ES-I3 (cell line): ENCODE measurements around the gene RIN3.
"Not testable (repeated sequence)": the region's sequence is repeated elsewhere in the genome, so short reads cannot be mapped to it uniquely, and the experiment has no call there.

Experiments used
- H3K36me3 ChIP-seq: 2 replicates; pipeline ENCODE4 v1.6.1; 2013; ENCODE audit warnings: mild to moderate bottlenecking, low read length, control low read depth, moderate library complexity; ENCODE audit not compliant: insufficient read depth
- H3K4me1 ChIP-seq: 2 replicates; pipeline ENCODE4 v1.6.1; 2013; ENCODE audit warnings: mild to moderate bottlenecking, control low read depth, low read length; ENCODE audit not compliant: insufficient read depth
- H3K9ac ChIP-seq: 2 replicates; pipeline ENCODE4 v1.6.1; 2013; ENCODE audit warnings: low read depth, mild to moderate bottlenecking, low read length, moderate library complexity
- H3K9me3 ChIP-seq: 2 replicates; pipeline ENCODE4 v1.6.1; 2013; ENCODE audit warnings: mild to moderate bottlenecking, low read length, moderate library complexity; ENCODE audit not compliant: control insufficient read depth, insufficient read depth

Gene RIN3

GRCh38 chr14:92695562-92695961 is 182.0 kb downstream of the RIN3 start:
- H3K9me3 ChIP-seq, result no peaks in the 10 kb centered on the region
- H3K9ac ChIP-seq, result no peak overlapping the region
- no peaks in the 10 kb centered on the region for H3K36me3 ChIP-seq
- H3K4me1 ChIP-seq, result no peaks in the 10 kb centered on the region

GRCh38 chr14:92696366-92696765 is 182.8 kb downstream of the RIN3 start:
- Histone ChIP-seq H3K9me3 (no peaks in the 10 kb centered on the region), H3K9ac (no peak overlapping the region), H3K36me3 (no peaks in the 10 kb centered on the region), H3K4me1 (no peaks in the 10 kb centered on the region)

DNA sequence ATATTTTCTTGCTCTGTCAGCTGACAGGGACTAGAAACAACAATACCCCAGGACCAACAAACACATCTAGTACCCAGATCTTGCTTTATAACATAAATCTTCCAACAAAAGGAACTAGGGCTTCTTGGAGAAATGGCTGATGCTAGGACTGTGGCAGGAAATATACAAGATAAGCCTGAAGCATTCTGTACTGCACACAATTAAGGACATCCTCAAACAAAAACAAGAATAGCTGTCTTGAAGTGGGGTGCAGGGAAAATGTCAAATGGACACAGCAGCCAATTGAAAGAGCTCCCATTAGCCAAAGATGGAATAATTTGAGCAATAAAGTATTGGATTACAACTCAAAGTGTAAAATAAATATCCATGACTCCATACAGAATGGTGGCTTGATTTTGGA is 184.8 kb downstream of the RIN3 start:
- no peaks in the 10 kb centered on the region for H3K9me3 ChIP-seq
- H3K9ac ChIP-seq, result no peak overlapping the region
- no peaks in the 10 kb centered on the region for H3K36me3 ChIP-seq
- no peaks in the 10 kb centered on the region for H3K4me1 ChIP-seq

DNA sequence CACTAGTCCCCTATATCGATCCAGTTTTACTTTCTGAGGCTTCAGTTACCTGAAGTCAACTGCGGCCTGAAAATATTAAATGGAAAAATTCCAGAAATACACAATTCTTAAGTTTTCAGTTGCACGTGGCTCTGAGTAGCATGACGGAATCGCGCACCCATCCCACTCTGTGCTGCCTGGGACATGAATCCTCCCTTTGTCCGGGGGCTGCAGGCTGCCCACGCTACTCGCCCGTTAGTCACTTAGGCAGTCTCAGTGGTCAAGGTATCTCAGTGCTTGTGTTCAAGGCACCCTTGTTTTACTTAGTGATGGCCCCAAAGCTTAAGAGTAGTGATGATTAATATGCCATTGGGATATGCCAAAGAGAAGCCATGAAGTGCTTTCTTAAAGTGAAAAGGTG is 188.2 kb downstream of the RIN3 start:
- Histone ChIP-seq H3K9me3 (no peaks in the 10 kb centered on the region), H3K9ac (no peak overlapping the region), H3K4me1 (no peaks in the 10 kb centered on the region), H3K36me3 (peaks cover 2% of the 10 kb centered on the region; the same call in 1 of the 2 replicates)

DNA sequence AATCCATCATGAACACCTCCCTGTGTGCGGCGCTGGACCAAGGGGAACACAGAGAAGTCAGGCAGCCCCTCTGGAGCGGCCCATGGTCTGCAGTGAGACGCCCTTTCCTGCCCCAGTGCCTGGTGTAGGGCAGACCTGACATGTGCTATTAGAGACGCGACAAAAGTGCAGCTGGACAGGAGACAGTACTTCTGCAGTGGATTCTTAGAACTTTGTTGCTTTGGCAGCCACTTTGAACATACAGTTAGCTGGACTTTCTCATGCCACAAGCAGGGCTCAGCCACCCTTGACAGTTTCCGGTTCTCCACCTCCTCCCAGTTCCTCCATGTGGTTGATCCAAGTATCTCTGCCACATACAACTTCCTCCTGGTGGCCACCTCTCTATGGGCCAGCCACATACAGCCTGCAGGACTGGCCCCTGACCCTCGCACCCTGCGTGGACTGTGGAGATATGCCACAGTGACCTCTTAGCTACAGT is 188.9 kb downstream of the RIN3 start:
- Histone ChIP-seq H3K4me1 (no peaks in the 10 kb centered on the region), H3K9ac (no peak overlapping the region), H3K36me3 (peaks cover 2% of the 10 kb centered on the region; the same call in 1 of the 2 replicates), H3K9me3 (no peaks in the 10 kb centered on the region)

DNA sequence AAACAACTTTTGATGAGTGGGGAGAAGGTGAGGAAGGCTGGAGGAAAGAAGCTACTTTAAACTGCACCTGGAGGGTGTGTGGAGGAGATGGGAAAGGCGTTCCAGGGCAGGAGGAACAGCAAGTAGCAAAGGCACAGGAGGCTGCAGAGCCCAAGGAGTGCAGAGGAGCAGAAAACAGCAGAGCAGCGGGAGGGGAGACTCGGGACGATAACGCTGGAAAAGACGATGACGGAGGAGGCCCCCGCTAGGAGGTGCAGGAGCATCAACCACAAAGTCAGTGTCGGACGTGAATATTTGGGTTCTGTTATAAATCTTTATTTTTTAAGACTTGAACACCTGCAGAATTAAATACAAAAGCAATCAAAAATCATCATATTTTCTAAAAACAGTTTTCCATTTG is 189.9 kb downstream of the RIN3 start:
- H3K9me3 ChIP-seq, result no peaks in the 10 kb centered on the region
- no peak overlapping the region for H3K9ac ChIP-seq
- H3K36me3 ChIP-seq, result peaks cover 2% of the 10 kb centered on the region; the same call in 1 of the 2 replicates
- no peaks in the 10 kb centered on the region for H3K4me1 ChIP-seq

DNA sequence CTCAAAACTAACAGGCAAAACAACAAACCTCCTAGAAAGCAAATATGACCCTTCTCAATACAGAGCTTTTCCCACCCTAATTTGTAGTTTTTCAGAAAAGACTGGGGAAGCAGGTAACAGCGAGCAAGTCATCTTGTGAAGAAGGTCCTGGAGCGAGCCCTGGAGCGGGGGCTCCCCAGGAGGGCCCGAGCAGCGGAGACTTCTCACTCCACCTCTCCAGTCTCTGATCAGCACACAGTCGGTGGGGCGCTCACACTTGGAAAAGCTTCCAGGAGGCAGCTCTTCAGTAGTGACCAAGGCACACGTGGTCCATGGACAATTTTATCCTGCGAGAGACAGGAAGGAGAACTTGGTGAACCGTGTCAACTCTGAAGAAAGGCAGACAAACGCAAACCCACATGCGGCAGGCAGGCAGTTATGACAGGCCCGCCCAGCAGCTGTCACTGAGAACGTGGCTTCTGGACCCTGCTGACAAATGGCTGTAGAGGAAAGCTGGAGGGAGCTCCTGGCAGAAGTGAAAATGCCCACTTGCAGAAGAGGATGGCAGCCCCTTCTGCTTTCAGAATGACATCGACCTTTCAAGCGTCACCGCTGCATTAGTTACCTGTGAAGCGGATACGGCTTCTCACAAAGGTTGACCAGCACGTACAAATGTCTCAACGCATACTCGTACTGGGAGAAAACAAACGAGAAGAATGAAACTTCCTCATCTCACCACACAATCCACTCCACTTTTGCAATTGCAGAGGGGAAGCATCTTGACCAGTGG is 190.6 kb downstream of the RIN3 start:
- Histone ChIP-seq H3K9me3 (no peaks in the 10 kb centered on the region), H3K36me3 (peaks cover 2% of the 10 kb centered on the region; the same call in 1 of the 2 replicates), H3K4me1 (peaks cover 2% of the 10 kb centered on the region), H3K9ac (no peak overlapping the region)

GRCh38 chr14:92704821-92705220 is 191.2 kb downstream of the RIN3 start:
- H3K4me1 ChIP-seq, result peaks cover 7% of the 10 kb centered on the region
- peaks cover 2% of the 10 kb centered on the region; the same call in 1 of the 2 replicates for H3K36me3 ChIP-seq
- H3K9ac ChIP-seq, result no peak overlapping the region
- H3K9me3 ChIP-seq, result no peaks in the 10 kb centered on the region

GRCh38 chr14:92706386-92706785 is 192.8 kb downstream of the RIN3 start:
- peaks cover 2% of the 10 kb centered on the region; the same call in 1 of the 2 replicates for H3K36me3 ChIP-seq
- H3K9ac ChIP-seq, result no peak overlapping the region
- peaks cover 7% of the 10 kb centered on the region for H3K4me1 ChIP-seq
- H3K9me3 ChIP-seq, result no peaks in the 10 kb centered on the region

- peaks cover 7% of the 10 kb centered on the region for H3K4me1 ChIP-seq
- H3K9ac ChIP-seq, result no peak overlapping the region
- H3K9me3 ChIP-seq, result no peaks in the 10 kb centered on the region
- H3K36me3 ChIP-seq, result peaks cover 2% of the 10 kb centered on the region; the same call in 1 of the 2 replicates
These were observed 195.9 kb downstream of the RIN3 start for GRCh38 chr14:92709340-92710000.

- Histone ChIP-seq H3K9me3 (no peaks in the 10 kb centered on the region), H3K9ac (no peak overlapping the region), H3K4me1 (peaks cover 7% of the 10 kb centered on the region), H3K36me3 (peaks cover 2% of the 10 kb centered on the region; the same call in 1 of the 2 replicates)
These were observed 196.4 kb downstream of the RIN3 start for GRCh38 chr14:92710001-92710341.

GRCh38 chr14:92711976-92712653 is 198.5 kb downstream of the RIN3 start:
- H3K36me3 ChIP-seq, result no peaks in the 10 kb centered on the region

DNA sequence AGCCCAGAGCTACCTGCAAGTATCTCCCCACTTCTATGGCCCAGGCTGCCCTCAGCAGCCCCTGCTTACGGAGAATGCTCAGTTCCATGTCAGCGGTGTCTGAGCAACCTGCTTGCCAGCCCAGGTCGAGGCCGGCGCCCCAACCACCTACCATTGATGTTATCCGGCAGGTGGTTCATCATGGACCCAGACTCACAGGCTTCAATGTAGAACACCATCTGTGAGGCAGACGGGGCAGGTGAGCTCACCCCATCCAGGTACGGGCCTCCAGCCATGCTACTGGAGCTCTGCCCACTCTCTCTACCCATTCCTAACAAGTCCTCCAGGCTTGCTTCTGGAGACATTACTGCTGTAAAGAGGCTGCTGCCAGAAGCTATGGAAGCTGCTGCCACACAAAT is 199.1 kb downstream of the RIN3 start:
- Histone ChIP-seq H3K4me1 (peaks cover 7% of the 10 kb centered on the region), H3K36me3 (no peaks in the 10 kb centered on the region), H3K9ac (no peak overlapping the region), H3K9me3 (no peaks in the 10 kb centered on the region)

More at GRCh38 chr14:92711976-92712653, 198.5 kb downstream of the RIN3 start:
- Histone ChIP-seq H3K9me3 (no peaks in the 10 kb centered on the region), H3K4me1 (peaks cover 7% of the 10 kb centered on the region), H3K9ac (no peak overlapping the region)

GRCh38 chr14:92714739-92715307 is 201.2 kb downstream of the RIN3 start:
- not testable (repeated sequence) for H3K9me3 ChIP-seq, H3K9ac ChIP-seq, H3K4me1 ChIP-seq, H3K36me3 ChIP-seq
